MCF 10A (cell line): ENCODE data around the gene STK32B. TPM values are rescaled to one million over a fixed set of nuclear protein-coding genes. Genes with fewer than 3 reads are reported as not detected.

Source experiments
- BruUV-seq: library from RNA; stranded (reverse); fragments of 400-500 nt; replicated peaks from 2 replicates; lab custom pipeline; 2021; lab: Mats Ljungman, UMichigan
- CTCF ChIA-PET: fragments of 300-600 bp; sonication (Branson Sonifier 250); formaldehyde crosslinking; extraction: SDS; loops from one replicate; lab custom pipeline; 2021; ENCODE audit warnings: antibody characterized with exemption, inconsistent platforms; lab: Yijun Ruan, JAX
- POLR2A ChIA-PET: fragments of 300-600, 350-650 bp; sonication (Branson Sonifier 250); formaldehyde crosslinking; extraction: SDS; loops from one replicate; lab custom pipeline; 2020; ENCODE audit warnings: antibody characterized with exemption, inconsistent platforms; lab: Yijun Ruan, JAX
- DNase-seq: peaks from one replicate; pipeline ENCODE4 v3.0.0-alpha.2; 2018; ENCODE audit not compliant: unreplicated experiment
- H3K27ac Mint-ChIP-seq: one replicate; pipeline ENCODE4 v1.8.0; 2022; ENCODE audit warnings: mild to moderate bottlenecking, low read depth, mixed read lengths; ENCODE audit not compliant: unreplicated experiment
- H3K27me3 Mint-ChIP-seq: one replicate; pipeline ENCODE4 v1.8.0; 2022; ENCODE audit warnings: mixed read lengths; ENCODE audit not compliant: insufficient read depth, unreplicated experiment
- H3K36me3 Mint-ChIP-seq: one replicate; pipeline ENCODE4 v1.8.0; 2022; ENCODE audit warnings: mild to moderate bottlenecking, moderate library complexity, mixed read lengths; ENCODE audit not compliant: insufficient read depth, unreplicated experiment
- H3K4me1 Mint-ChIP-seq: one replicate; pipeline ENCODE4 v1.8.0; 2022; ENCODE audit warnings: mixed read lengths; ENCODE audit not compliant: insufficient read depth, unreplicated experiment
- H3K4me3 Mint-ChIP-seq: one replicate; pipeline ENCODE4 v1.8.0; 2022; ENCODE audit warnings: mild to moderate bottlenecking, moderate library complexity, mixed read lengths; ENCODE audit not compliant: unreplicated experiment
- H3K9me3 Mint-ChIP-seq: one replicate; pipeline ENCODE4 v1.8.0; 2022; ENCODE audit warnings: mixed read lengths; ENCODE audit not compliant: unreplicated experiment
- CTCF ChIP-seq: fragments of 200-600 bp; IDR thresholded peaks from one replicate; pipeline ENCODE4 v1.8.0; 2022; ENCODE audit warnings: antibody characterized with exemption, mild to moderate bottlenecking; ENCODE audit not compliant: unreplicated experiment
- intact Hi-C: fragments of 100-400 bp; cut with micrococcal nuclease; formaldehyde crosslinking; loops from 2 replicates; pipeline ENCODE4 v1.14.1; 2022
- total RNA-seq: library from RNA; stranded (reverse); gene quantifications from 2 replicates; pipeline ENCODE4 v1.2.3, GENCODE V29; 2022

Gene STK32B
- total RNA-seq, 1 experiment from 2014 or later = not detected

GRCh38 chr4:5374592-5374991, 323.3 kb downstream of the STK32B start:
- H3K27me3 Mint-ChIP-seq = peaks cover 20% of the 10 kb centered on the region
- H3K27ac Mint-ChIP-seq = no peak overlapping the region
- H3K36me3 Mint-ChIP-seq = peaks cover 4% of the 10 kb centered on the region
- ChIA-PET CTCF (no interaction called here), POLR2A (no interaction called here)
- BruUV-seq = no TSS peak
- no peak overlapping the region for H3K4me3 Mint-ChIP-seq
- intact Hi-C loops = no loop called here
- TF ChIP-seq CTCF = no peak
- H3K4me1 Mint-ChIP-seq = no peaks in the 10 kb centered on the region
- H3K9me3 Mint-ChIP-seq = peaks cover 16% of the 10 kb centered on the region
- DNase-seq = no peak

GRCh38 chr4:5374994-5375393, 323.7 kb downstream of the STK32B start:
- DNase-seq = no peak
- BruUV-seq = no TSS peak
- H3K27me3 Mint-ChIP-seq = peaks cover 20% of the 10 kb centered on the region
- H3K27ac Mint-ChIP-seq = no peak overlapping the region
- H3K4me3 Mint-ChIP-seq = no peak overlapping the region
- H3K4me1 Mint-ChIP-seq = no peaks in the 10 kb centered on the region
- peaks cover 16% of the 10 kb centered on the region for H3K9me3 Mint-ChIP-seq
- ChIA-PET CTCF (interaction anchor here (0.7 kb wide), 1 partner anchor 8 kb away, joined by 4 read pairs; no protein-coding TSS in a partner anchor), POLR2A (no interaction called here)
- intact Hi-C loops = no loop called here
- peaks cover 4% of the 10 kb centered on the region for H3K36me3 Mint-ChIP-seq
- TF ChIP-seq CTCF = no peak

- CTCF ChIA-PET = no interaction called here
- intact Hi-C loops = no loop called here
- Mint-ChIP-seq H3K4me3 (no peak overlapping the region), H3K4me1 (no peaks in the 10 kb centered on the region), H3K27ac (no peak overlapping the region), H3K9me3 (peaks cover 16% of the 10 kb centered on the region), H3K27me3 (peaks cover 20% of the 10 kb centered on the region), H3K36me3 (peaks cover 4% of the 10 kb centered on the region)
- POLR2A ChIA-PET = no interaction called here
- DNase-seq = no peak
- no TSS peak for BruUV-seq
- no peak for TF ChIP-seq CTCF
Measured at GRCh38 chr4:5376015-5376414, 324.7 kb downstream of the STK32B start.

GRCh38 chr4:5378002-5378401, 326.7 kb downstream of the STK32B start:
- ChIA-PET CTCF (no interaction called here), POLR2A (no interaction called here)
- H3K27ac Mint-ChIP-seq = no peak overlapping the region
- no TSS peak for BruUV-seq
- H3K9me3 Mint-ChIP-seq = peaks cover 16% of the 10 kb centered on the region
- H3K27me3 Mint-ChIP-seq = peaks cover 20% of the 10 kb centered on the region
- no peak for TF ChIP-seq CTCF
- H3K36me3 Mint-ChIP-seq = peaks cover 4% of the 10 kb centered on the region
- H3K4me1 Mint-ChIP-seq = no peaks in the 10 kb centered on the region
- intact Hi-C loops = loop anchor here (2.0 kb wide), 1 partner anchor 383 kb away; no protein-coding TSS in a partner anchor
- peak; percentile 55 for DNase-seq
- no peak overlapping the region for H3K4me3 Mint-ChIP-seq
